ENCODE measurements around the gene ZFAND3. TPM values are rescaled to one million over a fixed set of nuclear protein-coding genes. Genes with fewer than 3 reads are reported as not detected.

ZFAND3 gene
- total RNA-seq (2022) (91.1 and 107 TPM in 2 replicates), Bru-seq, nascent RNA (percentile 94 among the genes with signal in this experiment), BruChase-seq, experiment 1, labeled RNA remaining after a 2-hour chase (percentile 91 among the genes with signal in this experiment), BruChase-seq, experiment 2, labeled RNA remaining after a 6-hour chase (percentile 88 among the genes with signal in this experiment)
- long read RNA-seq, transcript ZFAND3-201 (6 exons, 3,366 nt), result major isoform, 13 of 24 reads
- long read RNA-seq, partial matches to known transcripts, result 1 of 24 reads
- long read RNA-seq, other reads (novel, unspliced or antisense), result 8 of 24 reads

DNA sequence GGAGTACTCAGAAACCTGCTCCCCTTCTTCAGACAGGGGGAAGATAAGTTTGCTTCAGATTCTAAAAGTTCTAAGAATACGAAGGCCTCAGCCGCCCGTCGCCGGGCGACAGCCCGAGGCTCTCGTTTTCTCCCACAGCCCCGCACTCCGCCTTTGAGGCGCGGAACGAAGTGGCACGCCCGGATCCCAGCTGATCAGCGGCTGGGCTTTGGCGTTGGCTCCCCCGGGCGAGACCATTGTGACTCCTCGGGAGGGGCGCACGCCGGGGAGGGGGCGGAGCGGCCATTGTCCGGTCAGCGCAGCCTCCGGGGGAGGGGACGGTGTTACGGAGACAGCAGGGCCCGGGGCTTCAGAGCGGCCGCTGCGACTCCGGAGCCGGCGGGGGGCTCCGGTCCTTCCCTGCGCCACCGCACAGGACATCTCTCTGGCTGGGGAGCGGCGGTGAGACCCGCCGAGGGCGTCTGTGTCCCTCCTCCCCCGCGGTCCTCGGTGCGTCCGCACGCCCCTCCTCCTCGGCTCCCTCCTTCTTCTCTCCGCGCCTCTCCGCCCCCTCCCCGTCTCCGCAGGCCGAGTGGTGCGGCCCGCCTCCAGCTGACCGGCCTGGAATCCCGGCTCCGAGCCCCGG is at the start of gene ZFAND3:
Gene ZFAND3, plus strand, starts transcription at position 551 of the 625 bp plus-strand sequence. CDS start 219 bp downstream, outside the sequence.
- H3K4me3 Mint-ChIP-seq (ENCODE audit: unreplicated experiment), result peak within 1 kb of the TSS; percentile 99

GRCh38 chr6:37774028-37774680 is 45.4 kb upstream of the ZFAND3 start:
- Mint-ChIP-seq H3K27ac (ENCODE audit: unreplicated experiment) (no peak overlapping the region), H3K4me3 (ENCODE audit: unreplicated experiment) (no peak overlapping the region), H3K9me3 (ENCODE audit: unreplicated experiment) (peaks cover 24% of the 10 kb centered on the region), H3K36me3 (ENCODE audit: insufficient read depth, unreplicated experiment) (no peaks in the 10 kb centered on the region), H3K27me3 (ENCODE audit: insufficient read depth, unreplicated experiment) (no peaks in the 10 kb centered on the region), H3K4me1 (ENCODE audit: low read depth, unreplicated experiment) (no peaks in the 10 kb centered on the region)
- no peaks in the 10 kb centered on the region for H3K4me1 ChIP-seq
- TF ChIP-seq CTCF (IDR thresholded peaks at IDR 0.05; ENCODE audit: insufficient read depth in 1 of 2, low read depth in 1 of 2, low read length in 1 of 2, severe bottlenecking in 1 of 2, unreplicated experiment in 1 of 2), result no peak
- no TSS peak for BruUV-seq (replicated peaks)
- ChIA-PET POLR2A (no interaction called here), CTCF (no interaction called here)
- H3K9me3 ChIP-seq, result no peaks in the 10 kb centered on the region
- H3K36me3 ChIP-seq (ENCODE audit: control insufficient read depth, insufficient read depth, low read length), result no peaks in the 10 kb centered on the region
- intact Hi-C loops (cut with micrococcal nuclease; ENCODE audit: unreplicated experiment), result no loop called here
- no peaks in the 10 kb centered on the region for H3K27me3 ChIP-seq (replicated peaks; ENCODE audit: control insufficient read depth, insufficient read depth, low read length)
- DNase-seq, result no peak
- no peak overlapping the region for H3K4me3 ChIP-seq (ENCODE audit: low read depth, low read length)

More for the DNA sequence above, at the start of gene ZFAND3:
- BruUV-seq (replicated peaks), result no TSS peak
- H3K27me3 ChIP-seq (replicated peaks; ENCODE audit: control insufficient read depth, insufficient read depth, low read length), result no peaks in the 10 kb centered on the region
- Mint-ChIP-seq H3K9me3 (ENCODE audit: unreplicated experiment) (no peaks in the 10 kb centered on the region), H3K4me1 (ENCODE audit: low read depth, unreplicated experiment) (peaks cover 29% of the 10 kb centered on the region), H3K27me3 (ENCODE audit: insufficient read depth, unreplicated experiment) (no peaks in the 10 kb centered on the region), H3K36me3 (ENCODE audit: insufficient read depth, unreplicated experiment) (peaks cover 23% of the 10 kb centered on the region), H3K27ac (ENCODE audit: unreplicated experiment) (peak within 1 kb of the TSS; percentile 99)
- ChIA-PET CTCF (interaction anchor here (1.0 to 1.9 kb wide), 2 partner anchors 28 to 144 kb away, joined by 3 to 21 read pairs (median 19); no protein-coding TSS in a partner anchor), POLR2A (interaction anchor here (0.9 to 1.9 kb wide), 2 partner anchors 13 to 28 kb away, joined by 10 to 15 read pairs; no protein-coding TSS in a partner anchor)
- no peak for TF ChIP-seq CTCF (IDR thresholded peaks at IDR 0.05; ENCODE audit: insufficient read depth in 1 of 2, low read depth in 1 of 2, low read length in 1 of 2, severe bottlenecking in 1 of 2, unreplicated experiment in 1 of 2)
- H3K4me1 ChIP-seq, result peaks cover 41% of the 10 kb centered on the region
- peak within 1 kb of the TSS; percentile 74 for H3K4me3 ChIP-seq (ENCODE audit: low read depth, low read length)
- no peaks in the 10 kb centered on the region; the same call in 1 of the 2 replicates for H3K36me3 ChIP-seq (ENCODE audit: control insufficient read depth, insufficient read depth, low read length)
- intact Hi-C loops (cut with micrococcal nuclease; ENCODE audit: unreplicated experiment), result loop anchor here (1.0 kb wide), 1 partner anchor 28 kb away; no protein-coding TSS in a partner anchor
- H3K9me3 ChIP-seq, result no peaks in the 10 kb centered on the region
- peak; percentile 96 to 98 for DNase-seq

- DNase-seq, result no peak
- no TSS peak for BruUV-seq (replicated peaks)
- no peaks in the 10 kb centered on the region for H3K36me3 Mint-ChIP-seq (ENCODE audit: insufficient read depth, unreplicated experiment)
- H3K27ac Mint-ChIP-seq (ENCODE audit: unreplicated experiment), result no peak overlapping the region
- no peak for TF ChIP-seq CTCF (IDR thresholded peaks at IDR 0.05; ENCODE audit: insufficient read depth in 1 of 2, low read depth in 1 of 2, low read length in 1 of 2, severe bottlenecking in 1 of 2, unreplicated experiment in 1 of 2)
- CTCF ChIA-PET, result no interaction called here
- no peaks in the 10 kb centered on the region for H3K4me1 Mint-ChIP-seq (ENCODE audit: low read depth, unreplicated experiment)
- H3K27me3 Mint-ChIP-seq (ENCODE audit: insufficient read depth, unreplicated experiment), result no peaks in the 10 kb centered on the region
- POLR2A ChIA-PET, result no interaction called here
- intact Hi-C loops (cut with micrococcal nuclease; ENCODE audit: unreplicated experiment), result no loop called here
- Histone ChIP-seq H3K4me1 (no peaks in the 10 kb centered on the region), H3K36me3 (ENCODE audit: control insufficient read depth, insufficient read depth, low read length) (no peaks in the 10 kb centered on the region), H3K27me3 (replicated peaks; ENCODE audit: control insufficient read depth, insufficient read depth, low read length) (no peaks in the 10 kb centered on the region), H3K4me3 (ENCODE audit: low read depth, low read length) (no peak overlapping the region), H3K9me3 (no peaks in the 10 kb centered on the region)
- H3K4me3 Mint-ChIP-seq (ENCODE audit: unreplicated experiment), result no peak overlapping the region
- peaks cover 24% of the 10 kb centered on the region for H3K9me3 Mint-ChIP-seq (ENCODE audit: unreplicated experiment)
Measured at GRCh38 chr6:37776566-37776965, 43.0 kb upstream of the ZFAND3 start.

Data from Caco-2 (cell line).